Thymus (tissue), 11 donors: ENCODE results near the gene CNKSR2. TPM values are rescaled to one million over a fixed set of nuclear protein-coding genes. Genes with fewer than 3 reads are reported as not detected.

Experiments used
- DNase-seq, 9 donors: peaks; one replicate each; pipeline ENCODE4 v3.0.0-alpha.2; 2013; ENCODE audit warnings: low spot score in 9 of 9, low read depth in 6 of 9, missing footprints in 1 of 9
- H3K27ac ChIP-seq, 2 donors: one replicate each; pipeline ENCODE4 v1.5.1; 2013; ENCODE audit warnings: control low read depth in 1 of 2, low read depth in 1 of 2, low read length in 1 of 2, mild to moderate bottlenecking in 1 of 2, moderate library complexity in 1 of 2
- H3K27me3 ChIP-seq, 2 donors: one replicate each; pipeline ENCODE4 v1.5.1; 2013; ENCODE audit warnings: low read length in 1 of 2; ENCODE audit not compliant: control insufficient read depth in 2 of 2, insufficient read depth in 1 of 2
- H3K36me3 ChIP-seq, 2 donors: one replicate each; pipeline ENCODE4 v1.5.1; 2013; ENCODE audit warnings: low read length in 1 of 2, mild to moderate bottlenecking in 1 of 2, moderate library complexity in 1 of 2; ENCODE audit not compliant: control insufficient read depth in 2 of 2, insufficient read depth in 2 of 2
- H3K4me1 ChIP-seq, 2 donors: one replicate each; pipeline ENCODE4 v1.5.1; 2013; ENCODE audit warnings: low read length in 2 of 2; ENCODE audit not compliant: control insufficient read depth in 2 of 2, insufficient read depth in 2 of 2
- H3K4me3 ChIP-seq, 2 donors: one replicate each; pipeline ENCODE4 v1.5.1; 2013; ENCODE audit warnings: low read length in 2 of 2, control low read depth in 1 of 2, mild to moderate bottlenecking in 1 of 2
- H3K9me3 ChIP-seq, 2 donors: one replicate each; pipeline ENCODE4 v1.5.1; 2013; ENCODE audit warnings: low read length in 1 of 2, mild to moderate bottlenecking in 1 of 2; ENCODE audit not compliant: control insufficient read depth in 2 of 2, insufficient read depth in 1 of 2
- WGBS: extraction: QIAGEN DNeasy Blood & Tissue Kit; methylation state at CpG from one replicate; pipeline ENCODE4 v1.1.7; 2013; 5-methylcytosine and 5-hydroxymethylcytosine counted together
- polyA plus RNA-seq: library from polyadenylated mRNA; stranded (reverse); fragments of 200-250 nt; gene quantifications from one replicate; pipeline ENCODE4 v1.2.3, GENCODE V29; 2013
- total RNA-seq: library from RNA; stranded (reverse); fragments of 120-200 nt; gene quantifications from one replicate; pipeline ENCODE4 v1.2.4, GENCODE V29; 2013
- donor health status: healthy.

CNKSR2 gene
- total and polyA plus RNA-seq, 2 donors, result 2.1 to 3.4 TPM

GRCh38 chrX:21376636-21377035 lies 2.4 kb downstream of the CNKSR2 start:
- H3K27ac ChIP-seq, result no peak overlapping the region
- no peaks in the 10 kb centered on the region for H3K36me3 ChIP-seq
- H3K4me1 ChIP-seq, result peaks cover 0 to 11% of the 10 kb centered on the region in 2 donors
- H3K4me3 ChIP-seq, result no peak overlapping the region
- WGBS, result 95% methylated on average over 2 of the region's 2 CpGs
- H3K27me3 ChIP-seq, result peaks cover 0 to 17% of the 10 kb centered on the region in 2 donors
- no peak for DNase-seq
- H3K9me3 ChIP-seq, result no peaks in the 10 kb centered on the region

GRCh38 chrX:21379991-21380390 lies 5.8 kb downstream of the CNKSR2 start:
- H3K27me3 ChIP-seq, result peaks cover 0 to 8% of the 10 kb centered on the region in 2 donors
- peaks cover 0 to 9% of the 10 kb centered on the region in 2 donors for H3K4me1 ChIP-seq
- no peaks in the 10 kb centered on the region for H3K36me3 ChIP-seq
- no peak overlapping the region for H3K27ac ChIP-seq
- no peak overlapping the region for H3K4me3 ChIP-seq
- DNase-seq, result no peak
- WGBS, result 98% methylated on average over 1 of the region's 1 CpG
- no peaks in the 10 kb centered on the region for H3K9me3 ChIP-seq

GRCh38 chrX:21382715-21383114 lies 8.5 kb downstream of the CNKSR2 start:
- no peaks in the 10 kb centered on the region for H3K27me3 ChIP-seq
- H3K4me1 ChIP-seq, result no peaks in the 10 kb centered on the region
- H3K4me3 ChIP-seq, result no peak overlapping the region
- H3K36me3 ChIP-seq, result no peaks in the 10 kb centered on the region
- no peak for DNase-seq
- H3K27ac ChIP-seq, result no peak overlapping the region
- WGBS, result 90% methylated on average over 2 of the region's 2 CpGs
- H3K9me3 ChIP-seq, result no peaks in the 10 kb centered on the region

GRCh38 chrX:21383546-21383945 lies 9.3 kb downstream of the CNKSR2 start:
- WGBS, result 95% methylated on average over 2 of the region's 2 CpGs
- no peaks in the 10 kb centered on the region for H3K36me3 ChIP-seq
- H3K4me3 ChIP-seq, result no peak overlapping the region
- no peak for DNase-seq
- no peaks in the 10 kb centered on the region for H3K27me3 ChIP-seq
- H3K9me3 ChIP-seq, result no peaks in the 10 kb centered on the region
- no peak overlapping the region for H3K27ac ChIP-seq
- H3K4me1 ChIP-seq, result no peaks in the 10 kb centered on the region

GRCh38 chrX:21384178-21384577 lies 10.0 kb downstream of the CNKSR2 start:
- Histone ChIP-seq H3K4me3 (no peak overlapping the region), H3K9me3 (no peaks in the 10 kb centered on the region), H3K4me1 (no peaks in the 10 kb centered on the region), H3K27ac (no peak overlapping the region), H3K36me3 (no peaks in the 10 kb centered on the region), H3K27me3 (no peaks in the 10 kb centered on the region)
- DNase-seq, result no peak
- 94% methylated on average over 1 of the region's 1 CpG for WGBS

GRCh38 chrX:21394792-21395191 lies 20.6 kb downstream of the CNKSR2 start:
- H3K36me3 ChIP-seq, result no peaks in the 10 kb centered on the region
- H3K9me3 ChIP-seq, result peaks cover 0 to 6% of the 10 kb centered on the region in 2 donors
- no peak overlapping the region for H3K27ac ChIP-seq
- H3K4me3 ChIP-seq, result no peak overlapping the region
- DNase-seq, result no peak
- H3K4me1 ChIP-seq, result no peaks in the 10 kb centered on the region
- 86% methylated on average over 1 of the region's 1 CpG for WGBS
- no peaks in the 10 kb centered on the region for H3K27me3 ChIP-seq

GRCh38 chrX:21398426-21398825 lies 24.2 kb downstream of the CNKSR2 start:
- WGBS, result 97% methylated on average over 3 of the region's 3 CpGs
- Histone ChIP-seq H3K36me3 (no peaks in the 10 kb centered on the region), H3K4me1 (no peaks in the 10 kb centered on the region), H3K27ac (no peak overlapping the region), H3K9me3 (no peaks in the 10 kb centered on the region), H3K4me3 (no peak overlapping the region), H3K27me3 (no peaks in the 10 kb centered on the region)
- no peak for DNase-seq

- Histone ChIP-seq H3K27me3 (no peaks in the 10 kb centered on the region), H3K4me1 (no peaks in the 10 kb centered on the region), H3K27ac (no peak overlapping the region), H3K36me3 (no peaks in the 10 kb centered on the region), H3K4me3 (no peak overlapping the region), H3K9me3 (no peaks in the 10 kb centered on the region)
- WGBS, result 98% methylated on average over 1 of the region's 1 CpG
- DNase-seq, result no peak
These were observed 26.3 kb downstream of the CNKSR2 start for GRCh38 chrX:21400408-21401121.

- H3K36me3 ChIP-seq, result no peaks in the 10 kb centered on the region
- no peaks in the 10 kb centered on the region for H3K9me3 ChIP-seq
- no peak overlapping the region for H3K27ac ChIP-seq
- no peaks in the 10 kb centered on the region for H3K4me1 ChIP-seq
- H3K27me3 ChIP-seq, result no peaks in the 10 kb centered on the region
- DNase-seq, result no peak
- H3K4me3 ChIP-seq, result no peak overlapping the region
- 91% methylated on average over 2 of the region's 2 CpGs for WGBS
These were observed 34.1 kb downstream of the CNKSR2 start for GRCh38 chrX:21408307-21408706.
